Measurements from ENCODE around the gene STUB1. TPM values are rescaled to one million over a fixed set of nuclear protein-coding genes. Genes with fewer than 3 reads are reported as not detected.

STUB1 gene
- total and polyA plus RNA-seq, 3 donors from 2014 or later = 93.3 to 160 (median 126) TPM

DNA sequence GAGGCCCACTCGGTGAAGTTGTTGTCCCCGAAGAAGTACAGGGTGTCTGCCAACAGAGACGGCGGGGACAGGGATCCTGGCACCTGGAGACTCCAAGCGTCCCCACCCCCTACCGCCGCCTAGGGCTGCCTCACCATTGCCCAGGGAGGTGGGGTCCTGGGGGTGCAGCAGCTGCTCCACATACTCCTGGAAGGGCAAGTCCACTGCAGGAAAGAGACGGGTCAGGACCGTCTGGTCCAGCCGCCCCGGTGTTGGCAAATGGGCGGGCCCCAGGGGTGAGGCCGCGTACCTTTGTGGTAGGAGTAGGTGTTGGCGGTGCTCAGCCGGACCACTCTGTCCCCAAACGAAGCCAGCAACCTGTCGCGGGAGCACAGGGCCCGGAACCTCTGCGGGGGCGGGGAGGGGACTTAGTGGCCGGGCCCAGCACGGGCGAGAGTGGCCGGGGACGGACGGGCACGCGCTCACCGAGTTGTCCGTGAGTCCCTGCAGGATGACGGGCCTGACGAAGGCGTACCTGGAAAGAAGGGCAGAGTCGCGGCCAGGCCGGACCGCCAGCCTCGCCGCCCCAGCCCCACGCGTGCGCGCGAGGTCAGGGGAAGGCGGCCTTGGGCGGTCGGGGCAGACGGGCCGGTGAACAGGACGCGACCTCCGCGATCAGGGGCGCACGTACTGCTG lies 3.3 kb downstream of the STUB1 start:
- H3K36me3 ChIP-seq (ENCODE audit: low read depth, missing control alignments) = no peaks in the 10 kb centered on the region
- H3K27me3 ChIP-seq = no peaks in the 10 kb centered on the region
- TF ChIP-seq, protein P1, sequence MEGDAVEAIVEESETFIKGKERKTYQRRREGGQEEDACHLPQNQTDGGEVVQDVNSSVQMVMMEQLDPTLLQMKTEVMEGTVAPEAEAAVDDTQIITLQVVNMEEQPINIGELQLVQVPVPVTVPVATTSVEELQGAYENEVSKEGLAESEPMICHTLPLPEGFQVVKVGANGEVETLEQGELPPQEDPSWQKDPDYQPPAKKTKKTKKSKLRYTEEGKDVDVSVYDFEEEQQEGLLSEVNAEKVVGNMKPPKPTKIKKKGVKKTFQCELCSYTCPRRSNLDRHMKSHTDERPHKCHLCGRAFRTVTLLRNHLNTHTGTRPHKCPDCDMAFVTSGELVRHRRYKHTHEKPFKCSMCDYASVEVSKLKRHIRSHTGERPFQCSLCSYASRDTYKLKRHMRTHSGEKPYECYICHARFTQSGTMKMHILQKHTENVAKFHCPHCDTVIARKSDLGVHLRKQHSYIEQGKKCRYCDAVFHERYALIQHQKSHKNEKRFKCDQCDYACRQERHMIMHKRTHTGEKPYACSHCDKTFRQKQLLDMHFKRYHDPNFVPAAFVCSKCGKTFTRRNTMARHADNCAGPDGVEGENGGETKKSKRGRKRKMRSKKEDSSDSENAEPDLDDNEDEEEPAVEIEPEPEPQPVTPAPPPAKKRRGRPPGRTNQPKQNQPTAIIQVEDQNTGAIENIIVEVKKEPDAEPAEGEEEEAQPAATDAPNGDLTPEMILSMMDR (IDR thresholded peaks at IDR 0.05) = no peak
- TF ChIP-seq POLR2A (IDR thresholded peaks at IDR 0.05) = no peak
- H3K9me3 ChIP-seq = no peaks in the 10 kb centered on the region
- WGBS, 2 donors = 11 to 20% methylated on average over 7 to 42 of the region's 57 CpGs
- DNase-seq = no peak
- intact Hi-C loops (cut with DNase I; ENCODE audit: low total_unique reads) = loop anchor here (2.0 kb wide), 1 partner anchor 57 kb away; the partner anchor contains the start of gene CIAO3
- peak overlapping the region; percentile 45 to 79 for H3K27ac ChIP-seq
- H3K4me1 ChIP-seq = peaks cover 40% of the 10 kb centered on the region
- H3K4me3 ChIP-seq = peak overlapping the region; percentile 51 to 56

DNA sequence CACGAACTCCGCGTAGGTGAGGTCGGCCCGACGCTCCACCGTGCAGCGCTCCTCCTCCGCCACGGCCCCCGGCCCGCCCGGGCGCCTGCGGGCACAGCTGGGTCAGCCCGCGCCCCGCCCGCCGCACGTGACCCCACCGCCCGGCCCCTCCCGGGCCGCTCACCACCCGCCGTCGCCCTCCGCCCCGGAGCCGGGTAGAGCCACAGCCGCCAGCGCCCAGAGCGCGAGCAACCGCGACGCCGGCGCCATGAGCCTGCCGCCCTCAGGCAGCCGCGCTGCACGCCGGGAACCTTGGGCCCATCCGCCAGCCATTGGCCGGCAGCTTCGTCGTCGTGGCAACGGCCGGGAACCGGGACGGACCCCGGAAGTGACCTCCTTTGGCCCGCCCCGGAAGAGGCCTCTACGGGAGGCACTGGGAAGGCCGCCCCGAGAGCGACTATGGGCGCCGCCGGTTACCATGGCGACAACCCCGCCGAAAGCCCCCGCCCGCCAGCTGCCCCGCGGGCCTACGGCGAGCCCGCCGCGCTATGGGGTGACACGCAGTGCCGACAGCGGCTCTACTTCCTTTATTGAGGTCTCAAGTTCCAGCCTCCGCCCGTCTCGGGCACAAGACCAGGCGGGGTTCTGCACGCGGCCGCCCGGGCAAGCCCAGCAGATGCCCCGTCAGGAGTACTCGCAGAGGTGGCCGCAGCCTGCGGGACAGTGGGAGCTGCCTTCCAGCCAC lies 4.0 kb downstream of the STUB1 start, which contains the start of gene JMJD8:
JMJD8 (minus strand) TSS at position 264 of the 724 bp plus-strand sequence; CDS start at position 249, 15 bp downstream.
- Histone ChIP-seq H3K4me1 (peaks cover 37% of the 10 kb centered on the region), H3K36me3 (ENCODE audit: low read depth, missing control alignments) (no peaks in the 10 kb centered on the region), H3K9me3 (no peaks in the 10 kb centered on the region), H3K27ac (peak within 1 kb of the TSS; percentile 45 to 79), H3K27me3 (no peaks in the 10 kb centered on the region), H3K4me3 (peak within 1 kb of the TSS; percentile 51 to 56)
- intact Hi-C loops (cut with DNase I; ENCODE audit: low total_unique reads) = no loop called here
- DNase-seq = peak; percentile 97
- TF ChIP-seq, protein P1 (IDR thresholded peaks at IDR 0.05) = no peak
- TF ChIP-seq POLR2A (IDR thresholded peaks at IDR 0.05) = no peak
- WGBS, 2 donors = 1% methylated on average over 37 of the region's 91 CpGs; no CpG with 5 or more reads in 1 of the 2 donors

DNA sequence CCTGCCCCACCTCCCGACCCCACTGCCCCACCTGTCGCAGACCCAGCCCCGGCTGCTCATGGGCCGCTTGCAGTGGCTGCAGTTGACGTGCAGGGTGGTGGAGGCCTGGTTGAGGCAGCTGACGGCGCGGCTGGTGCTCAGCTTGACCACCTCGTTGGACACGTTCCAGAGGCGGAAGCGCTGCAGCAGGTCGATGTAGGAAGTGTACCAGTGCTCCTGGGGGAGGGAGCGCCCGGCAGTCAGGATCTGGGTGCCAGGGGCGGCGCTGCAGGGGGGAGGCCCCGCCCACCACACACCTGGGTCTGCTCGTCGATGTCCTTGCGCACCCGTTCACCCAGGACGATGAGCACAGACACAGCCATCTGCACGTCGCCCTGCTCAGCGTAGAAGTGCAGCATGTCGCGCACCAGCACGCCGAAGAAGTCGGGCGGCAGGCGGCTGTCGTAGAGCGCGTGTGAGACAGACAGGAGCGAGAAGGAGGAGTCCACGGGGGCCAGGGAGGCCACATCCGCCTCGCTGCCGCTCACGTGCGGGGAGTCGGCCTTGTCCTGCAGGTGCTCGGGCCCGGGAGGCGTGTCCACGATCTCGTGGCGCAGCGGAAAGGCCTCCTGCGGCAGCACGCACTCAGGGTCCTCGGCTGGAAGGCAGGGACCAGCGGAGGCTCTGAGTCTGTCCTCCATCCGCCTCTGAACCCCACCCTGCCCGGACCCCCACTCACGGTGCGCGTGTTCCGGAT lies 4.9 kb downstream of the STUB1 start:
- Histone ChIP-seq H3K36me3 (ENCODE audit: low read depth, missing control alignments) (no peaks in the 10 kb centered on the region), H3K9me3 (no peaks in the 10 kb centered on the region), H3K4me1 (peaks cover 40% of the 10 kb centered on the region), H3K4me3 (peak overlapping the region; percentile 51 to 56), H3K27me3 (no peaks in the 10 kb centered on the region), H3K27ac (peak overlapping the region in 1 of 2 donors; percentile 79)
- TF ChIP-seq POLR2A (IDR thresholded peaks at IDR 0.05) = no peak
- TF ChIP-seq, protein P1 (IDR thresholded peaks at IDR 0.05) = no peak
- no peak for DNase-seq
- intact Hi-C loops (cut with DNase I; ENCODE audit: low total_unique reads) = no loop called here
- 59 to 76% methylated on average over 31 to 60 of the region's 61 CpGs for WGBS, 2 donors

DNA sequence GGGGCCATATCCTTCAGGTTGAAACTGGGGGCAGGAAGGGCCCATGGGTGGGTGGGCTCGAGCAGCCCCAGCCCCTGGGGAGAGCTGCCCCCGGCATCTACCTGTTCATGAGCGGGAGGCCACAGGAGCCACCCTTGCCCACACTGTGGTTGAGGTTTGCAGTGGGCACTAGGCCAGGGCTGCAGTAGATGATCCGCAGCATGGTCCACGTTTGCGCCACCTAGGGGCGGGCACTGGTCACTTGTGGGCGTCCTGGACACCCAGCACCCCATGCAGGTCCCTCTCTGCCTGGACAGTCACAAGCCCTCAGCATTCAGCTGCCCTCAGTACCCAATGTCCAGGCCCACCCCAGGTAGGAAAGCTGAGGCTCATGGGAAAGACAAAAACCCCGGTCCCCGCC lies 5.8 kb downstream of the STUB1 start:
- TF ChIP-seq, protein P1 (IDR thresholded peaks at IDR 0.05) = peak in 1 of 3 experiments; percentile 11
- no peak for TF ChIP-seq POLR2A (IDR thresholded peaks at IDR 0.05)
- Histone ChIP-seq H3K27ac (no peak overlapping the region), H3K4me3 (no peak overlapping the region), H3K4me1 (peaks cover 42% of the 10 kb centered on the region), H3K27me3 (no peaks in the 10 kb centered on the region), H3K9me3 (no peaks in the 10 kb centered on the region), H3K36me3 (ENCODE audit: low read depth, missing control alignments) (no peaks in the 10 kb centered on the region)
- WGBS, 2 donors = 79% methylated on average over 10 of the region's 10 CpGs; no CpG with 5 or more reads in 1 of the 2 donors
- intact Hi-C loops (cut with DNase I; ENCODE audit: low total_unique reads) = no loop called here
- DNase-seq = no peak
